Suprapubic skin (tissue), 4 donors: ENCODE data around the gene STPG3. TPM values are rescaled to one million over a fixed set of nuclear protein-coding genes. Genes with fewer than 3 reads are reported as not detected.
A peak's percentile ranks its signal among the peaks of the same experiment; 100 is the strongest.

Experiments
- DNase-seq, 2 donors: peaks; one replicate each; pipeline ENCODE4 v3.0.0-alpha.2; 2019; ENCODE audit warnings: low spot score in 2 of 2
- H3K27ac ChIP-seq: fragments of 200-600 bp; sonication (generic); one replicate; pipeline ENCODE4 v1.5.1; 2019
- H3K27me3 ChIP-seq: fragments of 200-600 bp; sonication (generic); one replicate; pipeline ENCODE4 v1.5.1; 2019
- H3K36me3 ChIP-seq: fragments of 200-600 bp; sonication (generic); one replicate; pipeline ENCODE4 v1.5.1; 2019
- H3K4me1 ChIP-seq: fragments of 200-600 bp; sonication (generic); one replicate; pipeline ENCODE4 v1.5.1; 2019
- H3K4me3 ChIP-seq: fragments of 200-600 bp; sonication (generic); one replicate; pipeline ENCODE4 v1.5.1; 2019; ENCODE audit warnings: mild to moderate bottlenecking
- H3K9me3 ChIP-seq: fragments of 200-600 bp; sonication (generic); one replicate; pipeline ENCODE4 v1.5.1; 2019
- CTCF ChIP-seq, 2 donors: fragments of 200-600 bp in 1 of 2; fragments of 450-650 bp in 1 of 2; sonication (generic) in 1 of 2; IDR thresholded peaks; one replicate each; pipeline ENCODE4 v1.5.1; 2016 to 2019; ENCODE audit warnings: antibody characterized with exemption in 2 of 2, mild to moderate bottlenecking in 1 of 2, moderate library complexity in 1 of 2
- EP300 ChIP-seq: sonication (generic); formaldehyde crosslinking; IDR thresholded peaks from one replicate; pipeline ENCODE4 v1.6.1; 2017; ENCODE audit warnings: antibody characterized with exemption
- POLR2A ChIP-seq, 2 donors: fragments of 450-650 bp; IDR thresholded peaks; one replicate each; pipeline ENCODE4 v1.6.1; 2017; ENCODE audit warnings: antibody characterized with exemption in 2 of 2, mild to moderate bottlenecking in 2 of 2, moderate library complexity in 2 of 2
- POLR2AphosphoS5 ChIP-seq, 3 donors: sonication (generic); formaldehyde crosslinking; IDR thresholded peaks; one replicate each; pipeline ENCODE4 v1.6.1; 2017; ENCODE audit warnings: antibody characterized with exemption in 3 of 3
- WGBS: methylation state at CpG from one replicate; pipeline ENCODE4 v1.1.5; 2018; 5-methylcytosine and 5-hydroxymethylcytosine counted together
- total RNA-seq, 4 donors: library from RNA; depleted of rRNA; stranded (reverse); fragments of >200 nt; gene quantifications; one replicate each; pipeline ENCODE4 v1.1.0, GENCODE V29; 2016

The STPG3 gene
- total RNA-seq, 4 donors from 2014 or later = 1.2 TPM; not detected in 3

GRCh38 chr9:137253717-137254623 lies 2.9 kb downstream of the STPG3 start:
- WGBS = 55% methylated on average over 16 of the region's 21 CpGs
- Histone ChIP-seq H3K4me1 (peaks cover 29% of the 10 kb centered on the region), H3K9me3 (no peaks in the 10 kb centered on the region), H3K27ac (no peak overlapping the region), H3K4me3 (peak overlapping the region; percentile 93), H3K36me3 (peaks cover 14% of the 10 kb centered on the region), H3K27me3 (no peaks in the 10 kb centered on the region)
- no peak for TF ChIP-seq EP300
- no peak for TF ChIP-seq CTCF (IDR thresholded peaks at IDR 0.05)
- no peak for TF ChIP-seq POLR2AphosphoS5 (IDR thresholded peaks at IDR 0.05)
- TF ChIP-seq POLR2A (IDR thresholded peaks at IDR 0.05) = no peak
- no peak for DNase-seq

- 6% methylated on average over 15 of the region's 105 CpGs for WGBS
- DNase-seq = peak; percentile 94 to 95
- peaks cover 29% of the 10 kb centered on the region for H3K4me1 ChIP-seq
- TF ChIP-seq POLR2A (IDR thresholded peaks at IDR 0.05) = peak in 1 of 2 donors; percentile 19
- no peak for TF ChIP-seq EP300
- peak in 1 of 3 donors; percentile 24 for TF ChIP-seq POLR2AphosphoS5 (IDR thresholded peaks at IDR 0.05)
- no peaks in the 10 kb centered on the region for H3K27me3 ChIP-seq
- H3K27ac ChIP-seq = peak within 1 kb of the TSS; percentile 77
- peak within 1 kb of the TSS; percentile 93 for H3K4me3 ChIP-seq
- H3K36me3 ChIP-seq = peaks cover 19% of the 10 kb centered on the region
- no peaks in the 10 kb centered on the region for H3K9me3 ChIP-seq
These were observed 3.8 kb downstream of the STPG3 start, which contains the start of gene NELFB for GRCh38 chr9:137254624-137255447. NELFB (plus strand) TSS chr9:137255327.

GRCh38 chr9:137255448-137256114 lies 4.5 kb downstream of the STPG3 start:
- no peaks in the 10 kb centered on the region for H3K9me3 ChIP-seq
- no peaks in the 10 kb centered on the region for H3K27me3 ChIP-seq
- H3K4me1 ChIP-seq = peaks cover 29% of the 10 kb centered on the region
- WGBS = 17% methylated on average over 4 of the region's 51 CpGs
- no peak for TF ChIP-seq CTCF (IDR thresholded peaks at IDR 0.05)
- no peak for TF ChIP-seq EP300
- no peak for TF ChIP-seq POLR2A (IDR thresholded peaks at IDR 0.05)
- no peak for TF ChIP-seq POLR2AphosphoS5 (IDR thresholded peaks at IDR 0.05)
- H3K4me3 ChIP-seq = peak overlapping the region; percentile 93
- peaks cover 19% of the 10 kb centered on the region for H3K36me3 ChIP-seq
- H3K27ac ChIP-seq = peak overlapping the region; percentile 77
- no peak for DNase-seq

GRCh38 chr9:137256362-137256761 lies 5.3 kb downstream of the STPG3 start:
- no peak for DNase-seq
- H3K9me3 ChIP-seq = no peaks in the 10 kb centered on the region
- no peak for TF ChIP-seq EP300
- H3K4me3 ChIP-seq = peak overlapping the region; percentile 93
- H3K36me3 ChIP-seq = peaks cover 19% of the 10 kb centered on the region
- H3K27ac ChIP-seq = no peak overlapping the region
- H3K4me1 ChIP-seq = peaks cover 29% of the 10 kb centered on the region
- no peaks in the 10 kb centered on the region for H3K27me3 ChIP-seq
- 90% methylated on average over 6 of the region's 15 CpGs for WGBS

- DNase-seq = no peak
- H3K9me3 ChIP-seq = no peaks in the 10 kb centered on the region
- H3K27me3 ChIP-seq = no peaks in the 10 kb centered on the region
- H3K36me3 ChIP-seq = peaks cover 19% of the 10 kb centered on the region
- H3K4me3 ChIP-seq = peak overlapping the region; percentile 93
- WGBS = 92% methylated on average over 4 of the region's 15 CpGs
- TF ChIP-seq POLR2A (IDR thresholded peaks at IDR 0.05) = no peak
- no peak for TF ChIP-seq CTCF (IDR thresholded peaks at IDR 0.05)
- no peak for TF ChIP-seq POLR2AphosphoS5 (IDR thresholded peaks at IDR 0.05)
- no peak for TF ChIP-seq EP300
- H3K4me1 ChIP-seq = peaks cover 30% of the 10 kb centered on the region
- H3K27ac ChIP-seq = no peak overlapping the region
These were observed 5.8 kb downstream of the STPG3 start for GRCh38 chr9:137256856-137257255.
